HG03135 (cell line): ENCODE data around the gene TMEM270.
"Not testable (repeated sequence)": the region's sequence is repeated elsewhere in the genome, so short reads cannot be mapped to it uniquely, and the experiment has no call there.

Experiments
- ATAC-seq: cut with Tn5 transposase; IDR thresholded peaks from one replicate; pipeline ENCODE4 v1.9.1; 2021; ENCODE audit warnings: mild to moderate bottlenecking, moderate library complexity; ENCODE audit not compliant: unreplicated experiment

TMEM270 gene

DNA sequence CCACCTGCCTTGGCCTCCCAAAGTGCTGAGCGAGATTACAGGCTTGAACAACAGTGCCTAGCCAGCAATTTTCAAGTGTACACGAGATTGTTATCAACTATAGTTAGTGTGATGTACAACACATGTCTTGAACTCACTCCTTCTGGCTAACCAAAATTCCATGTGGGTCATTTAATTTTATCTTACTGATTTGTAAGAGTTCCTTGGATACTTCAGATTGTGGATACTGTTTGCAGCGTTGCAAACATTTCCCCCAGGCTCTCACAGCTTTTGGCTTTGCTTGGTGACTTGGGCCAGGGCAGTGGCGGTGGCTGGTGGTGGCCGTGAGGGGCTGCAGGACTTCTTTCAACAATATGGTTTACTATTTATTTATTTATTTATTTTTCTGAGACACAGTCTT, 8.5 kb upstream of the TMEM270 start:
- no peak for ATAC-seq

DNA sequence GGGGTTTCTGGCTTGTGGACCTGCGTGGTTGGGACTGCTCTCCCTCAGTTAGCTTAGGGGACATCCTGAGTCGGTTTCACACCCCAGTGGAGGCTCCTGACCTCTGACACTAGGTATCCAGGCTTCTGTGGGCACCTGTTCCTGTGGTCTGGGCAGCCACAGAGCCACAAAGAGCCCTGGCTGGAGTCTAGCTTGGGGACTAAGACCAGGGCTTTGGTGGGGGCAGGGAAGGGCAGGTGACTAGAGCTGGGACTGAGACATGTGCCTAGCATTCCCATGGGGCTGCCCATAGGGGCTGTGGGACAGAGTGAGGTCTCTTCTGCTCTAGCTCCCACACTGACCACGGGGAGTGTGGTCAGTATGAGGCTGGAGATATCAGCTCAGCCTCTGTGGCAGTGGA, 4.0 kb upstream of the TMEM270 start:
- no peak for ATAC-seq

- ATAC-seq, result no peak
Observed at GRCh38 chr7:73858807-73859206, 2.2 kb upstream of the TMEM270 start.

- no peak for ATAC-seq
Observed at GRCh38 chr7:73861305-73861704, 346 bp downstream of the TMEM270 start.

DNA sequence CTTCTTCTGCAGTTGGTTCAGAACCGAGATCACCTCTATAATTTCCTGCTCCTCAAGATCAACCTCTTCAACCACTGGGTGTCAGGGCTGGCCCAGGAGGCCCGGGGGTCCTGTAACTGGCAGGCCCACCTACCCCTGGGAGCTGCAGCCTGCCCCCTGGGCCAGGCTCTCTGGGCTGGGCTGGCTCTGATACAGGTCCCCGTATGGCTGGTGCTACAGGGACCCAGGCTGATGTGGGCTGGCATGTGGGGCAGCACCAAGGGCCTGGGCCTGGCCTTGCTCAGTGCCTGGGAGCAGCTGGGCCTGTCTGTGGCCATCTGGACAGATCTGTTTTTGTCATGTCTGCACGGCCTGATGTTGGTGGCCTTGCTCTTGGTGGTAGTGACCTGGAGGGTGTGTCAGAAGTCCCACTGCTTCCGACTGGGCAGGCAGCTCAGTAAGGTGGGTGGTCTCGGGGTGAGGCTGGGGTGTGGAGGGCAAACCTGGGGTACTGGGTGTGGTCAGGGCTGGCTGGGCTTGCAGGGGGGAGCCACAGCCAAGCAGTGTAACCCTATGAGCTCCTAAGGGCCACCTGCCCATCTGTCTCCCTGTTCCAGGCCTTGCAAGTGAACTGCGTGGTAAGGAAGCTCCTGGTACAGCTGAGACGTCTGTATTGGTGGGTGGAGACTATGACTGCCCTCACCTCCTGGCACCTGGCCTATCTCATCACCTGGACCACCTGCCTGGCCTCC, 4.2 kb downstream of the TMEM270 start:
- ATAC-seq, result no peak

- ATAC-seq, result no peak
Observed at GRCh38 chr7:73865738-73866445, 4.9 kb downstream of the TMEM270 start.

DNA sequence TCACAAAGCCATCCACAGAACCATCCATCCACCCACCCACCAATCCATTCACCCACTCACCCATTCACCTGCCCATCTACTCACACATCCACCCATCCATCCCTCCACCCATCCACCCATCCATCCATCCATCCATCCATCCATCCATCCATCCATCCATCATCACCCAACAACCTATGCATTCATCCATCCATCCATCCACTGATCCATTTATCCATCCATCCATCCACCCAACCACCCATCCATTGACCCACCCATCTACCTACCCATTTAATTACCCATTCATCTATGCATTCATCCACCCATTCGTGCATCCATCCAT, 5.4 kb downstream of the TMEM270 start:
- ATAC-seq, result no peak

GRCh38 chr7:73869011-73869798, 8.2 kb downstream of the TMEM270 start:
- no peak for ATAC-seq

DNA sequence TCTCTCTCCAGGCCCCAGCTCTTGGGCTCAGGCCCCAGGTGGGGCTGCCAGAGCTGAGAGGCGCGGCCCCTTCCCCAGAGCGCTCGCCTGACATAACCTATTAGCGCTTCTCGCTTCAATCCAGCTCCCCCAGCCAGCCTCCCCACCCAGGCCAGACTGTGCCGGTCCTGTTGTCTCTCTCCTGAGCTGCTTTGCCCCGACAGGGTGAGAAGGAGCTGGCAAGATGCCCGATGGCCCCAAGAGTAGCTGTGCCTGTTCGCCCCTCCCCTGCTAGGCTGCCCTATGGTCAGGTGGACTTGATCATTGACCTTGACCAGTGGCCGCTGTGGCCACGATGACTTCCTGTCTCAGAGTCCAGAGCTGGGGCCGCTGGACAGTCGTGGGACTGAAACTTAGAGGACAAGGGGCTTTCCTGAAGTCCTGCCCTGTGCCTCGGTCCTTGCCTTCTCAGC, 9.1 kb downstream of the TMEM270 start:
- ATAC-seq, result no peak

GRCh38 chr7:73871163-73872011, 10.4 kb downstream of the TMEM270 start:
- ATAC-seq, result no peak

DNA sequence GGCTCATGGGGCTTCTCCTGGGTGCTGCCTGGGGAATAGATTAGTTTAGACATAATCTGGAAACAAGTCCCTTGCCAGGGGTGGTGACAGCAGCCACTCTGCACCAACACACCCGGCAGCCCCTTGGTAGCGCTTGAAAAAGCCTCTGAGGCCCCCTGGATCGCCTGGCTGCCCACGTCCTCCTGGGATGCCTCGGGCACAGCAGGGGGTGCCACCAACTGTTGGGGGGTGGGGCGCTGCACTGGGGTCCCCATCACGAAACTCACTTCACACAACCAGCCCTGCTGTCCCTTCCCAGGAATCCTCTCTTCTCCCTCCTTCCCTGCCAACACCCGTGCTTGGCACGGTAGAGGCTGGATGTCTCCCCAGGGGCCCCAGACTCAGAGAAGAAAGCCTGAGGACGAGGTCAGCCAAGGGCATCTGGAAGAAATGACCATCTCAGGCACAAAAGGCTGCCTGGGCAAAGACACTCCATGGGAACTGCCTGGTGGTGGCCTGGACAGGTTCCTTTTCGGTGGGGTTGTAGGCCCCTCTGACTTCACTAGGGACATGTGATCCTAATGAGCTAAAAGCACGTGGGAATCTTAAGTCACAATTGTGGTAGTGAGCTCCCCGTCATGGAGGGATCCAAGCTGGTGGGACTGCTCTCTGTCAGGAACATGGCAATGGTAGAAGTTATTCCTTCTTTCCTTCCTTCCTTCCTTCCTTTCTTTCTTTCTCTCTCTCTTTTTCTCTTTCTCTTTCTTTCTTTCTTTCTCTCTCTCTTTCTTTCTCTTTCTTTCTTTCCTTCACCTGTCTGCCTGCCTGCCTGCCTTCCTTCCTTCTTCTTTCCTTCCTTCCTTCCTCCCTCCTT, 11.3 kb downstream of the TMEM270 start:
- ATAC-seq, result no peak

DNA sequence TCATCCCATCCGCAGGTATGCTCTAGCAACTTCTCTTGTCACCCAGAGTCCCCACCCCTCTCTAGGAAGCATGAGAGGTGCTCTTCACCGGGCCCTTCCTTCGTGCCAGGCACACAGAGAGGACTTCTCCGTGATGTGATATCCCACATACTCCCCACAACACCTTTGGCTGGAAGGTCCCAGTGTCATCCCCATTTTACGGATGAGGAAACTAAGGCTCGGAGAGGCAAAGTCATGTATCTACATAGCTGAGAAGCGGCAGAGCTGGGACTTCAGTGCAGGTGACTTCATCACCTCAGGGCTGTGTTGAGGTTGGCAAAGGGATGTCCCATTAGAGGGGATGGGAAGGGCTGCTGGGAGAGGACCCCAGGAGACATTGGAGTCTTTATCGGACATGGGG, 15.4 kb downstream of the TMEM270 start:
- ATAC-seq, result no peak

GRCh38 chr7:73876973-73877372, 16.0 kb downstream of the TMEM270 start:
- ATAC-seq, result no peak

DNA sequence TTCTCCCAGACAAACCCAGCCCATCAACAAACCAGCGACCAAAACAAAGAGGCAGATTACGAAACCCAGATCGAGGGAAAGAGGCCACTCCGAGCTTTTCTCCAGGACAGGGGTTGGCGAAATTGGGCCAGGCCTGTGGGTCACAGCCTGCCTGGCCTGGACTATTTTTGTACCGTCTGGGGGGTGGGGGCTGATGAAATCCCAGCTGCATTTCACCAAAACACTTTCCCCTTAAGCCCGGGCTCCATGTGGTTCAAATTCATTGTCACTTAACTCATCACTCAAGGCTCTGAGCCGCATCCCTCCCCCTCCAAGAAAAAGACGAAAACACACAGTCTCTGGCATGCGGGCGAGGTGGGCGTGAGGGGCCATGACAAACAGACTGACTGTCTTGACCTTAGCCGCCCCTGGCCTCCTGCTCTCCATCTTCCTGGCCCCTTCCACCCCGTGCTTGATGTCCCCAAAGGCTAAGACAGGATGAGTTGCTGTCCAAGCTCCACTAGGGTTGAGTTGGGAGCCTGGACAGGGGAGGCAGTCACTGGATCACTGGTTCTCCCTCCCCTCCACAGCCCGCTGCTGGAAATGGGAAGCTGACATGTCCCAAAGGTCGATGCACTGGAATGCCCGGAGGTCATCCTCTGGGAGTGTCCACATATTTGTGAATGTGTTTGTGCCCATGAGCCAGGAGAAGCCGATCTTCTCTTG, 19.2 kb downstream of the TMEM270 start:
- no peak for ATAC-seq

- no peak for ATAC-seq
Observed at GRCh38 chr7:73880755-73881328, 19.9 kb downstream of the TMEM270 start.

DNA sequence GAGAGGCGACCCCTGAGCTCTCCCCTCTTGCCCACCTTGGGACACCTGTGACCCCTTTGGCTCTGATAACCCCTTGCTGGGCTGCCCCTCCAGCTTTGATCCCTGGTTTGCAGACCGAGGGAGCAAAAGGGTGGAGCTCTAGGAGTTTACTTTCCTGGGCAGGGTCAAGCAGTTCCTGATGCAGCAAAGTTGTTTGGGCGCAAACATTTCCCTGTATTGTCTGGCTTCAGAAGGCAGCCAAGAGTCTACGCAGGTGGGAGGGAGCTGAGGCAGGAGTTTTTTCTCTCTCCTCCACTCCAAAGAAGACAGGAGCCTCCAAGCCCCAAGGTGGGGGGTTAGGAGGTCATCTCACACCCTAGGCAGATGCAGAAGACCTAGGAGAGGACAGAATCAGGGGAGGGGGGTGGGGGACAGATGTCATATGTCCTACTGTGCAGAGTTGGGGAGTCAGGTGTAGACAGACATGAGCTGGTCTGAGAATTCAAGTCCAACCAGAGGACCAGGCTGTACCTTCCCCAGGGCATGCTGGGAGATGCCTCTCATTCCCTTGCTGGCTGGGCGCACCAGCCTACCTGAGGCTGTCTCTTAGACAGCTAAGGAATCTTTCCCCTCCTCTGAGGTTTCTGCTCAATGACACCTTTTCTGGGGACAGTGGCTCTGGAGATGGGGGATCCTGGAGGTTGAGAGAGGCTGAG, 20.5 kb downstream of the TMEM270 start:
- no peak for ATAC-seq

DNA sequence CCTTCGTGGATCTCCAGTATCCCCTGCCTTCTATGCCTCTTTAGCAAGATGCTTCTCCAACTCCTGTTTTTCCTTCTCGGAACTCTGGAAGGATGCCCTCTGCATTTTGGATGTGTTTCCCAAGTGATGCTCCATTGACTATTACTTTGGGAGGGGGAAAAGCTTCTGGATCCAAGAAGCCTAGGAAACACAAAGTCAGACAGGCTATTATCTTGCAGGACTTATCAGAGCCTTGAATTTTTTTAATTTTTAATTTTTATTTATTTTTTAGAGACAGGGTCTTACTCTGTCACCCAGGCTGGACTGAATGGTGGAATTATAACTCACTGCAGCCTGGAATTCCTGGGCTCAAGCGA, 21.1 kb downstream of the TMEM270 start:
- no peak for ATAC-seq

- ATAC-seq, result not testable (repeated sequence)
Observed at GRCh38 chr7:73884867-73885422, 24.0 kb downstream of the TMEM270 start.
